HG03097 (cell line): ENCODE results near the gene CLPX.
"Not testable (repeated sequence)": the region's sequence is repeated elsewhere in the genome, so short reads cannot be mapped to it uniquely, and the experiment has no call there.

Experiments used
- ATAC-seq: cut with Tn5 transposase; IDR thresholded peaks from one replicate; pipeline ENCODE4 v1.9.1; 2021; ENCODE audit not compliant: unreplicated experiment, low FRiP score

CLPX gene

DNA sequence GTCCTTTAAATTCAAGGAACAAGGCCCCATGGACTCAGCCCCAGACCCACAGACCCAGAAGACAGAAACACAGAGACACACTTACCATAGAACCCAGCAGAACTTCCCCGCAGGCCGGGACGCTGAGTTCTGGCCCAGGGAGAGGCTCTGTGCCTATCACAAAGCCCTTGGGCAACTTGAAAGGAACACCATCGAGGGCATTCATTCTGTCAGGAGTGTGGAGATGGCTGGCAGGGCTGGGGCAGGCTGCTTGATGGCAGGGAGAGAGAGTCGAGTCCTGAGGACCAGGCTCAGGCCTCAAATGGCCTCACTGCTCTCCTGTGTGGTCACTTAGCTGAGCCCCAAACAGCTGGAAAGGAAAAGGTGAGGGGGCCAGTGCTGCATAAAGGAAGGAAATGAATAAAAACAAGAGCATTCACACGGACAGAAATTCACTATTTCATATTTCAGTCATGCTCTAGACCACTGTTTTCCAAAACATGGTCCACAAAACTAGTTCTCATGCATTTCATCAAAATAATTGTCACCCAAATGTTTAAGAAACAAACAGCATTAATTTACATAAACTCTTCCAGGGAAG lies 79.0 kb downstream of the CLPX start:
- no peak for ATAC-seq

DNA sequence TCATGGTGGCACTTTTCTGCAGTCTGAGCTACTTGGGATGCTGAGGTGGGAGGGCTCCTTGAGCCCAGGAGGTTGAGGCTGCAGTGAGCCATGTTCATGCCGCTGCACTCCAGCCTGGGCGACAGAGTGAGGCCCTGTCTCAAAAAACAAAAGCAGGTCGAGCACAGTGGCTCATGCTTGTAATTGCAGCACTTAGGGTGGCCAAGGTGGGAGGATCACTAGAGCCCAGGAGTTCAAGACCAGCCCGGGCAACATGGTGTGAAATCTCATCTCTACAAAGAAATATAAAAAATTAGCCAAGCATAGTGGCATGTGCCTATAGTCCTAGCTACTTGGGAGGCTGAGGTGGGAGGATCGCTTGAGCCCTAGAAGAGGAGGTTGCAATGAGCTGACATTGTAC lies 80.1 kb downstream of the CLPX start:
- ATAC-seq = no peak

DNA sequence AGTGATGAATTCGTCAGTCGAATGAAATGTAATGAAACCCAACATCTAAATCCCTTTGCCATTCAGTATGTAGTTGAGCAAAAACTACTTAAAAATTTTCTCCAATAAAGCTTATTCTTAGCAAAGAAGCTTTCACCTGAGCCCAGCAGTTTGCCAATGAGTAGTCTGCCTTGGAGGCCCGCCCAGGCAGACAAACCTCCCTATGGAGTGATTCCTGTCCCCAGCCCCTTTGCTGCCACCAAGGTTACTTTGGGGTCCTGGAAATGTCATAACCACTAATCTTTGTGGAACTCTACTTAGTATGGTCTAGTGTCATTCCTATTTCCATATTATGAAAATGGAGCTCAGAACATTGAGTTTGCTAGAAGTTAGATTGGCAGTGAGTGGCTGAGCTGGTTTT lies 82.2 kb downstream of the CLPX start:
- ATAC-seq = no peak

DNA sequence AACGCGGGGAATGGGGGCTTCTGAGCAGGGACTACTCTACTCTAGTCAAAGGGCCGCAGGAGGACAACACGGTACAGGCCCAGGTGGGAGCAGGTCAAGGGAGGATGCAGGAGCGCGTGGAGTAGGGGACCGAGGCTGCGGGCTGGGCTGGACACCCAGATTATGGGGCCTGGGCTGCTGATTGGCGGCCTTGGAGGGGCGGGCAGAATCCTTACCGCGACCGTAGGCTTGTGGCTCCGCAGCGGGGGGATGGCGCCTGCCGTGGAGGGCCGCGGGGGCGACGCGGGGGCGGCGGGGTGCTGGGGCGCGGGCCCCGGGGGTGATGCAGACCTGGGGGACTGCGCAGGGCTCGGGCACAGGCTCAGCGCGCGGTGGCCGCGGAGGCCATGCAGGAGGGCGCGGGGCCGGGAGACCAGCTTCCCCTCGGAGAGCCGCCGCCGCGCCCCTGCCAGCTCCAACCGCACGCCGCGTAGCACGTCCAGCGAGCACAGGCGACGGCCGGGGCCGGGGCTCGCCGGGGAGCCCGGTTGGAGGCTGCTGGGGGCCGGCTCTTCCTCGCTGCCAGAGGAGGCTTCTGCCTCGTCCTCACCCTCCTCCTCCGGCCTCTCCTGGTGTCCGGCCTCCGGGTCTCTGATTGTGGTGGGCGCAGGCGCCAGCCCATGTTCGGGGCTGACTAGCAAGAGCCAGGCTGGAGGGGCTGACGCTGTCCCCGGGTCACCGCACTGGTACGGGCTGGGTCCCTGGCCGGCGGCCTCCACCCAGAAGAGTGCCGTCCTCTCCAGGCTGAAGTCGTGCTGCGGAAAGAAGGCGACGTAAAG lies 83.0 kb downstream of the CLPX start:
- ATAC-seq = no peak

DNA sequence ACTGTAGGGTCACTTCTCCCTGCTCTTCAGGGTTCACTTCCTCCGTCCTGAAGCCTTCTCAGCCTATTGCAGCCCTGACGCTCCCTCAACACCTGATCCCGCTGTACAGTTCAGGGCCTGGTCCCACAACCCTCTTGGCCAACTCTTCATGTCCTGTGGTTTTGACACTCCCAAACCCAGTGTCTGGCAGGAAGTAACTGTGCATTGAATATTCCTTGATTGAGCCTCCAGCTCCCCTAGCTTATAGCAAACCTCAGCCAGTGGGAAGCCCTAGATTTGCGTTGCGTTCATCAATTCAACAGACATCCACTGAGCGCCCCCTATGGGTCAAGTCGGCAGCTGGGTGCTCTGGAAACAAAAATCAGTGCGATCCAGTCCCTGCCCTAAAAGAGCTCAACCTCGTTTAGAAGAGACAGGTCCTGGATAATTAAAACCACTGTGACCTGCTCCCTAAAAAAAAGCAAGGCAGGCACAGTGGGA lies 83.7 kb downstream of the CLPX start:
- no peak for ATAC-seq

DNA sequence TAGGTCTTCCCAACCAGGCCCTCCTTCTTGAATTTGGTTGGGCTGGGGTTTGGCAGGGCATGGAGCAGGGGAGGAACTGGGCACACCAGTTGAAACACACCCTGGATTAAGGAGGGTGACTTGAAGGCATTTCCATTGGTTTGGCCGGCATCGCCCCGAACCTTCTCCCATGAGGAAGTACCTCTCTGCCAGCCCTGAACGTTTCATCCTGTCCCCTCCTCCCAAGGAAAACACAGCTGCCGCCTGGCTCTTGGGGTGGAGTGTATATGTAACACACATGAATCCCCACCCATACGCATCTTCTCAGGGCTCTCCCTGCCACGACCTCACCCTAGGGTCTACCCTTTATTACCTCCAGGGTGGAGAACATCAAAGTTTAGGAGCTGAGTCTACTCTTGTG lies 84.7 kb downstream of the CLPX start:
- ATAC-seq = no peak

DNA sequence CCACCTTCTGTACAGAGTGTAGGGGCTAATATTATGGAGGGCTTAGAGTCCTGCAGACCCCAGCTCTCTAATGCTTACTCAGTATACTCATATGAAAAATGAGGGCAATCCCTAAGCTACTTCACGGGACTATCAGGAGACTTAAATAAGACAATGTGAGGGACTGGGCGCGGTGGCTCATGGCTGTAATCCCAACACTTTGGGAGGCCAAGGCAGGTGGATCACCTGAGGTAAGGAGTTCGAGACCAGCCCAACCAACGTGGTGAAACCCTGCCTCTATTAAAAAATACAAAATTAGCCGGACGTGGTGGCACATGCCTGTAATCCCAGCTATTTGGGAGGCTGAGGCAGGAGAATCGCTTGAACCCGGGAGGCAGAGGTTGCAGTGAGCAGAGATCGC lies 85.3 kb downstream of the CLPX start:
- not testable (repeated sequence) for ATAC-seq

DNA sequence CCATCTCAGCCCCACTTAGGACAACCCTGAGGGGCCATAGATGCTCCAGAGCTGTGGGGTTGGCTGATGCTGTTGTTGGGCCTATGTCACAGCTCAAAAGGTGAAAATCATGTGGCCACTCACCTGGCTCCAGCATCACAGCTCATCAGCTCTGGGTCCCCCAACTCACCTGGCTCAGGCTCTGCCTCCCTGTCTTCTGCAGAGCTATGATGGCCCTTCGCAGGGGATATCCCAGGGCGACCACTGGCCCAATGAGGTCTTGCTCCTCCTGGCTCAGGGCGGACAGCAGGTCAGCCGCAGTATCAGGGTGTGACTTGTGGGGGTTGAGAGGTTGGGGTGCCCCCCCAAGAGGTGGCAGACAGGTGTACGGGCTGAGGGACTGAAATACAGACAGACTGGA lies 85.8 kb downstream of the CLPX start:
- ATAC-seq = no peak
